Endothelial cell of umbilical vein (primary cell): ENCODE measurements around the gene GAN. TPM values are rescaled to one million over a fixed set of nuclear protein-coding genes. Genes with fewer than 3 reads are reported as not detected.

Source experiments
- BruUV-seq: library from RNA; stranded (reverse); fragments of 400-500 nt; replicated peaks from 2 replicates; lab custom pipeline; 2021; lab: Mats Ljungman, UMichigan
- CTCF ChIA-PET: fragments of 300-600, 350-600 bp; sonication (Branson Sonifier 250); formaldehyde crosslinking; loops from one replicate; lab custom pipeline; 2021; ENCODE audit warnings: antibody characterized with exemption, inconsistent platforms; lab: Charles Lee
- POLR2A ChIA-PET: fragments of 300-600, 350-600 bp; sonication (Branson Sonifier 250); formaldehyde crosslinking; loops from one replicate; lab custom pipeline; 2021; ENCODE audit warnings: antibody characterized with exemption, inconsistent platforms; lab: Charles Lee
- DNase-seq: peaks from one replicate; pipeline ENCODE4 v3.0.0-alpha.2; 2011; ENCODE audit warnings: low read depth, low spot score
- FAIRE-seq: peaks from 2 replicates; lab custom pipeline; 2011; peaks lifted over from hg19 to GRCh38; lab: Jason Lieb, UNC
- H2AFZ ChIP-seq: 2 replicates; pipeline ENCODE4 v1.6.0; 2012; ENCODE audit warnings: low read depth, low read length, control low read depth, inconsistent platforms
- H3K27ac ChIP-seq: 2 replicates; pipeline ENCODE4 v1.5.1; 2011; ENCODE audit warnings: low read depth, mild to moderate bottlenecking, control low read depth, low read length, moderate library complexity; ENCODE audit not compliant: insufficient read depth
- H3K27me3 ChIP-seq, 2 experiments: 2 replicates each; pipeline versions ENCODE4 v1.6.0 to v1.6.1; 2011; ENCODE audit warnings: low read length in 2 of 2, mixed read lengths in 1 of 2; ENCODE audit not compliant: control insufficient read depth in 2 of 2, insufficient read depth in 2 of 2
- H3K36me3 ChIP-seq, 2 experiments: 2 replicates in 1 of 2; 3 replicates in 1 of 2; pipeline ENCODE4 v1.5.1; 2011; ENCODE audit warnings: low read length in 2 of 2, mild to moderate bottlenecking in 1 of 2, moderate library complexity in 1 of 2; ENCODE audit not compliant: control insufficient read depth in 2 of 2, insufficient read depth in 2 of 2; ENCODE audit errors: extremely low read depth in 1 of 2
- H3K4me1 ChIP-seq: 3 replicates; pipeline ENCODE4 v1.5.1; 2011; ENCODE audit warnings: mild to moderate bottlenecking, low read length; ENCODE audit not compliant: control insufficient read depth, insufficient read depth; ENCODE audit errors: extremely low read depth
- H3K4me2 ChIP-seq: 2 replicates; pipeline ENCODE4 v1.6.1; 2011; ENCODE audit warnings: low read length, control low read depth, mixed read lengths; ENCODE audit not compliant: insufficient read depth
- H3K4me3 ChIP-seq, 3 experiments: fragments of 200-600 bp in 1 of 3; sonication (generic), shearing (Covaris generic) in 1 of 3; replicated peaks in 1 of 3; 2 replicates each; pipeline ENCODE4 v1.5.1; 2011 to 2016; ENCODE audit warnings: control low read depth in 3 of 3, low read length in 3 of 3, mild to moderate bottlenecking in 2 of 3, inconsistent platforms in 1 of 3, low read depth in 1 of 3, moderate library complexity in 1 of 3; ENCODE audit not compliant: insufficient read depth in 1 of 3
- H3K79me2 ChIP-seq: 2 replicates; pipeline ENCODE4 v1.6.0; 2012; ENCODE audit warnings: low read length, inconsistent platforms; ENCODE audit not compliant: control insufficient read depth, insufficient read depth
- H3K9ac ChIP-seq: replicated peaks from 2 replicates; pipeline ENCODE3; 2011; ENCODE audit warnings: low read length, control low read depth; ENCODE audit not compliant: insufficient read depth; ENCODE audit errors: extremely low read depth
- H3K9me1 ChIP-seq: replicated peaks from 3 replicates; pipeline ENCODE4 v1.6.0; 2011; ENCODE audit warnings: mild to moderate bottlenecking, low read length; ENCODE audit not compliant: control insufficient read depth, insufficient read depth; ENCODE audit errors: extremely low read depth
- H3K9me3 ChIP-seq: replicated peaks from 2 replicates; pipeline ENCODE4 v1.5.1; 2012; ENCODE audit warnings: low read length, inconsistent platforms; ENCODE audit not compliant: control insufficient read depth, insufficient read depth
- H4K20me1 ChIP-seq: replicated peaks from 2 replicates; pipeline ENCODE3; 2011; ENCODE audit warnings: mild to moderate bottlenecking, low read length; ENCODE audit not compliant: control insufficient read depth, insufficient read depth; ENCODE audit errors: extremely low read depth
- CTCF ChIP-seq, 2 donors: IDR thresholded peaks; 1 replicate in 1 of 2; 2 replicates in 1 of 2; pipeline ENCODE4 v1.5.1; 2011; ENCODE audit warnings: low read length in 2 of 2, mild to moderate bottlenecking in 2 of 2, moderate library complexity in 2 of 2, control low read depth in 1 of 2, inconsistent platforms in 1 of 2, low read depth in 1 of 2; ENCODE audit not compliant: insufficient read depth in 1 of 2; ENCODE audit errors: extremely low read depth in 1 of 2
- EZH2 ChIP-seq: IDR thresholded peaks from 2 replicates; pipeline ENCODE4 v1.6.1; 2012; ENCODE audit warnings: borderline replicate concordance, low read depth, mild to moderate bottlenecking, moderate library complexity, low read length, inconsistent platforms; ENCODE audit not compliant: severe bottlenecking
- FOS ChIP-seq: IDR thresholded peaks from 2 replicates; pipeline ENCODE4 v1.6.1; 2011; ENCODE audit warnings: mild to moderate bottlenecking, low read length, moderate library complexity, borderline replicate concordance; ENCODE audit not compliant: insufficient read depth
- GATA2 ChIP-seq: IDR thresholded peaks from 2 replicates; pipeline ENCODE4 v1.7.0; 2011; ENCODE audit warnings: low read depth, mild to moderate bottlenecking, moderate library complexity, mixed read lengths, low read length; ENCODE audit not compliant: insufficient read length, insufficient read depth
- JUN ChIP-seq: IDR thresholded peaks from 2 replicates; pipeline ENCODE4 v1.6.1; 2011; ENCODE audit warnings: borderline replicate concordance, low read depth; ENCODE audit not compliant: insufficient read length, insufficient read depth
- MAX ChIP-seq: IDR thresholded peaks from 2 replicates; pipeline ENCODE4 v1.6.1; 2011; ENCODE audit not compliant: insufficient read depth, insufficient read length
- MYC ChIP-seq: IDR thresholded peaks from one replicate; pipeline ENCODE4 v1.6.1; 2011; ENCODE audit warnings: mild to moderate bottlenecking, low read depth, low read length
- POLR2A ChIP-seq: IDR thresholded peaks from 2 replicates; pipeline ENCODE4 v1.6.1; 2012; ENCODE audit warnings: low read depth, mild to moderate bottlenecking, control low read depth, low read length
- POLR2AphosphoS5 ChIP-seq: IDR thresholded peaks from 2 replicates; pipeline ENCODE4 v1.6.1; 2012; ENCODE audit warnings: low read depth, mild to moderate bottlenecking, control low read depth, low read length, moderate library complexity; ENCODE audit not compliant: insufficient read depth
- dilution Hi-C: fragments of 300-500 bp; cut with MboI; formaldehyde crosslinking; loops from one replicate; pipeline ENCODE4 v1.15.0; 2019; ENCODE audit warnings: low sequenced_read_pairs; ENCODE audit not compliant: extremely low pct_ligation_motif_present
- intact Hi-C: fragments of 100-400 bp; cut with micrococcal nuclease; formaldehyde crosslinking; loops from one replicate; pipeline ENCODE4 v1.10.0; 2022
- polyA plus RNA-seq, 4 experiments: library from polyadenylated mRNA; depleted of rRNA in 3 of 4; stranded (reverse) in 3 of 4; unstranded in 1 of 4; fragments of >200 nt; gene quantifications; 2 replicates each; pipeline versions ENCODE4 v1.2.1 to v1.2.3, GENCODE V29; 2011 to 2012; ENCODE audit warnings: missing spikeins in 1 of 4
- total RNA-seq: library from RNA; stranded (reverse); gene quantifications from 2 replicates; pipeline ENCODE4 v1.2.3, GENCODE V29; 2021

Gene GAN
- total and polyA plus RNA-seq, 2 donors (not counting 3 experiments of a cell fraction or from before 2014, with no cell fraction given): 1.8 to 11.1 TPM

DNA sequence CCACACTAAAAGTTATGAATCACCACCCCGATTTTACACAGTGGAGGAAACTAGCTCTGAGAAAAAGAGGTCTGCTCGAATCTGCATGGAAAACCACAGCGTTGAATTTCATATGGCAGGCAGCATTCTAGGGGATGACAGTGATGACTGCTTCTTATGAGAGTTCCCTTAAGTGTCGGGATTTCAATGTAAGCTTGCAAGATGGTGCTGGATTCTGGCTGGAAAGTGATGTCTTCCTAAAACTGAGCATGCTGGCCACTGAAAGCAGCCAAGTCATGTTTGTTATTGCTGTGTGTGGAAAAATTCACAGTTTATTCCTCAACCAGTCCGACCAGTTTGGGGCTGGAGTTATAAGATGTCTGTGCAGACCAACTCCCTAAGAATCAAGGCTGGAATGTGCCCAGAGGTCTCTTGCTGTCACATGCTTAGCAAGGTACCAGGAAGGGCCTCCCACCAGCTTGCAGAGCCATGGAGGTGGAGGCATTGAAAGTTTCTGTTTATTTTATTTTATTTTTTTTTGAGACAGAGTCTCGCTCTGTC is 37.2 kb upstream of the GAN start:
- intact Hi-C loops (no loop called here), dilution Hi-C loops (no loop called here)
- H3K4me1 ChIP-seq: peaks cover 21% of the 10 kb centered on the region
- CTCF ChIA-PET: interaction anchor here (1.0 to 2.1 kb wide), 2 partner anchors 17 to 41 kb away, joined by 3 to 9 read pairs; no protein-coding TSS in a partner anchor
- no peaks in the 10 kb centered on the region for H3K79me2 ChIP-seq
- H3K27me3 ChIP-seq: no peaks in the 10 kb centered on the region
- no TSS peak for BruUV-seq
- H3K9ac ChIP-seq: no peak overlapping the region
- no peak overlapping the region for H3K27ac ChIP-seq
- TF ChIP-seq JUN (no peak), FOS (no peak), GATA2 (no peak), MYC (no peak), POLR2AphosphoS5 (no peak), POLR2A (no peak), MAX (no peak)
- no peak overlapping the region for H3K4me3 ChIP-seq
- POLR2A ChIA-PET: no interaction called here
- no peak overlapping the region for H3K4me2 ChIP-seq
- DNase-seq: no peak
- no peak overlapping the region for H2AFZ ChIP-seq
- FAIRE-seq: no peak
- H3K9me3 ChIP-seq: no peaks in the 10 kb centered on the region
- H3K36me3 ChIP-seq: no peaks in the 10 kb centered on the region
- H4K20me1 ChIP-seq: no peaks in the 10 kb centered on the region
- H3K9me1 ChIP-seq: no peaks in the 10 kb centered on the region

DNA sequence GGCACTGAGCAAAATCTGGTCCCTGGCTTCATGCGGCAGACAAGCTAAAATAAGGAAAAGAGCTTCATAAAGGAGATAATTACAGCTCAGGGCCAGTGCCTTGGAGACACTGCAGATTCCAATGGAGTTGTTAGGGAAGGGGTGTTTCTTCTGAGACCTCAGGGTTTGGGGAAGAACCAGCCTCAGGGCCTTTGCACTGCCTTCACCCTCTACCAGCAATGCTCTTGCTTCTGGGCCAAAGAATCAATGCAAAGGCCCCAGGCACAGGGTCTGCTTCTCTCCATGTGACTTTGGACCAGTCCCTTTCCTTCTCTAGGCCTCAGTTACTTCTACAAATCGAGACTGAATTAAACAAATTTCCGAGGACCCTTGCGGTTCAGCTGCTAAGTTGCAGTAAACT is 36.2 kb upstream of the GAN start:
- no peaks in the 10 kb centered on the region for H3K79me2 ChIP-seq

More for the DNA sequence above, 36.2 kb upstream of the GAN start:
- TF ChIP-seq JUN (no peak), CTCF (IDR thresholded peaks at IDR 0.05; ENCODE audit: extremely low read depth in 1 of 2, insufficient read depth in 1 of 2, low read depth in 1 of 2, low read length in 2 of 2) (no peak), POLR2AphosphoS5 (no peak), FOS (no peak), EZH2 (no peak)
- Histone ChIP-seq H4K20me1 (no peaks in the 10 kb centered on the region), H3K27me3 (no peaks in the 10 kb centered on the region), H3K4me3 (no peak overlapping the region), H3K4me1 (peaks cover 21% of the 10 kb centered on the region), H3K9me1 (no peaks in the 10 kb centered on the region), H3K36me3 (no peaks in the 10 kb centered on the region), H2AFZ (no peak overlapping the region), H3K4me2 (no peak overlapping the region), H3K27ac (no peak overlapping the region), H3K9me3 (no peaks in the 10 kb centered on the region), H3K9ac (no peak overlapping the region)
- FAIRE-seq: no peak
- ChIA-PET POLR2A (no interaction called here), CTCF (interaction anchor here (0.6 to 3.3 kb wide), 3 partner anchors 17 to 40 kb away, joined by 3 to 10 read pairs (median 3); no protein-coding TSS in a partner anchor)
- DNase-seq: no peak
- dilution Hi-C loops (no loop called here), intact Hi-C loops (no loop called here)
- no TSS peak for BruUV-seq
